Left lobe of liver (tissue), 2 donors: ENCODE data around the gene PDIA5. TPM values are rescaled to one million over a fixed set of nuclear protein-coding genes. Genes with fewer than 3 reads are reported as not detected.

Experiments used
- ATAC-seq: fragments of 200-7000 bp; cut with Tn5 transposase; one replicate; pipeline ENCODE4 v1.9.1; 2020; ENCODE audit warnings: mild to moderate bottlenecking, moderate library complexity
- DNase-seq: peaks from one replicate; pipeline ENCODE4 v3.0.0-alpha.2; 2020; ENCODE audit warnings: low spot score
- total RNA-seq: library from RNA; stranded (reverse); gene quantifications from one replicate; pipeline ENCODE4 v1.2.1, GENCODE V29; 2021
- donor health status: DM: no; HTN: no; CAD: no; lungs with moderate emphysema.
- donor health status: DM: no; HTN: yes; CAD: no.

PDIA5 gene
- total RNA-seq, 1 donor from 2014 or later, result 55.0 TPM

DNA sequence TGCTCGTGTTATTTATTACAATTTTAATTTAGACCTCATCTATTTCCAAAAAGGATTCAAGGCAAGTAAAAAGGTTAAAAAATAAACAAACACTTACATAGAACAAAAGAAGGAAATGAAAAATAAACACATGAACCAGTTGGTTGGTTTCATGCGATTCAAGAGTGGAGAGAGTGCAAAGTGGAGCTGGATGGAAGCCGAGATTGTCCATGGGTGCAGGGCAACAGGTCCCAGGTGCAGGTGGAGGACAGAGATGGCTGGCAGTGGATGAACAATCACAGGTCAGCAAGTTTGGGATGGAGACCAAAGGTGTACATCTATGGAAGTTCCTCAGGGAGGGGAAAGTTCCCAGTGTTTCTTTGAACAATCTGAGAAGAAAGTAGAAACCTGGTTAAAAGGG, 27.6 kb upstream of the PDIA5 start:
- DNase-seq (peak; percentile 60), ATAC-seq (peak; percentile 82)

DNA sequence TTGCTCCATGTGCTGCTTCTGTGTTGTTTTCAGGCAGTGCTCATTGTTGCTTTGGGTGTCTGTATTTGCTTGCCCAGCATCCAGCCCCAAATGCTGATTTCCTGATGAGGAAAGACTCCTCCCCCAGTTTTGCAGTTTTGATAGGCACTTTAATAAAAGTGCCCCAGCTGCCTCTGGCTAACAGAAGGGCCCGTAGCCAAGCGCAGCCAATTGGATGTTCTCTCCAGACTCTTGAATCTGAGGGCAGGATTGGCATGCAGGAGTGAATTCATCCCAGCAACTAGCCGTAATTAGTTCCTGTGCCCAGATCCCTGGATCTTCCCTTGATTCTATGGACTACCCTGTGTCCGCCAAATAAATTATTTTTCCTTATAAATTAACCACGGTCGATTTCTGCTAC, 24.4 kb upstream of the PDIA5 start:
- ATAC-seq, result no peak
- DNase-seq, result no peak

DNA sequence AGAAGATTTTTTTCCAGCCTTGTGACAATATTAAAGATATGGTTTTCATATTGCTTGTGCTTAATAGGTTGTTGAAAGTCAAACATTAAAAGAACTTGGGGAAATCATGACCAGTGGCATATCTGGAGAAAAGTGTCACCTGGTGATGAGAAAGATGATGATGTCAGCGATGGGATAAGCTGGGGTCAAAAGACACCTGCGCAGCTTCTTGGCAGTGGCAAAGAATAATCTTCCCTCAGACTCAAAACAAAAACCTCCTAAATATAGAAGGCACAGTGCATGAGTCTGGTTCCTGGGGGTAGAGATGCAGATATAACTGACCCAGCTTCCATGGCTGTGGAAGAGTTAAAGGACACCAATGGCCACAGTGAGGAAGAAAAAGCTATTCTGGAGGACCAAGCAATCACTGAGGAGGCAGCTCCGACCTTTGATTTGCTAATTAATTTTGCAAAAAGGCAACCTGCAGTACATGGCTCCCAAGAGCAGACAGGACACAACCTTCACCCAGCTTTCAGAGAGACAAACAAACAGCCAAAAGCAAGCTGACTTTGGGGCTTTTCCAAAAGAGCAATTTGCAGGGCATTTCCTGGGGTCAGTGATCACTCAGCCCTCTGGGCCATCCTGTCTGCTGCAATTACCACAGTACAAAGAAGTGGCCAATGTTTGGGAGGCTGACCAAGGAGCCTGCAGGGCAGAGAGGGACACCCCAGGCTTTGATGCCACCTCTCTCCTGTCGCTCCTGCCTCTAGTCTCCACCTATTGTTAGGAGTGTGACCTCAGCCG, 21.7 kb upstream of the PDIA5 start:
- DNase-seq, result peak; percentile 87
- peak; percentile 93 for ATAC-seq

DNA sequence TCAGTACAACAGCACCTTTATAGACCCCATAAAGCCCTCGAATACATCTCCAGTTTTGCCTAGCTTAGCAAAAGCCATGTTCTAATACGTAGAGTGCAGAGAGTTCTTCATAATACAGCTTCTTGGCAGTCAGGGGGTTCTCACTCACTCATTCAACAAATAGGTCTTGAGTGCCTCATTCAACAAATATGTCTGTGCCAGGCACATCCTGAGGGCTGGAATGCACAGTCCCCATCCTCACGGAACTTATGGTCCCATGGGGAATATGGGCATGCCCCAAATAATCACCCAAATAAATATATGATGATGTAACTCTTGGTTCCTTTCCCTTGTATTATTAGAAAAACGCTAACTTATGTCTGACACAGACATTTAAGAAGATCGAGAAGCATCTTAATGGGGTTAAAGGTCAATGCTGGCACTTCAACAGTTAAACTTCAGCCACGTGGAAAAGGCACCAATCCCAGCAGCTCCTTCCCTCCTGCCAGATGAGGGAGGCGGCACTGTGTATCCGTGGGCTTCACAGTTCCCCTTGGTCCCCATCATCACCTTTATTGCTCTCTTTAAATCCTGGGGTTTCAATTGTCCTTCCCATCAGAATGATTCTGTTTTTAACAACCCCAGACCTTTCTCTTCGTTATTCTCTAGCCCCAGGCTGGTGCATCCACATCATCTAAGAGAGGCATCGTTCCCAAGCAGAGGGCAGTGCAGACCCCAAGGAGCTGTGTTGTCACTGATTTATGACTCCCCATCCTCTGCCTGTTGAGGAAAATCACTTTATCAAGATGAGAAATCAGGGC, 20.4 kb upstream of the PDIA5 start:
- ATAC-seq, result no peak

GRCh38 chr3:123047062-123047319, 19.8 kb upstream of the PDIA5 start:
- DNase-seq (no peak), ATAC-seq (no peak)

More for the DNA sequence above, 20.4 kb upstream of the PDIA5 start:
- DNase-seq, result no peak

DNA sequence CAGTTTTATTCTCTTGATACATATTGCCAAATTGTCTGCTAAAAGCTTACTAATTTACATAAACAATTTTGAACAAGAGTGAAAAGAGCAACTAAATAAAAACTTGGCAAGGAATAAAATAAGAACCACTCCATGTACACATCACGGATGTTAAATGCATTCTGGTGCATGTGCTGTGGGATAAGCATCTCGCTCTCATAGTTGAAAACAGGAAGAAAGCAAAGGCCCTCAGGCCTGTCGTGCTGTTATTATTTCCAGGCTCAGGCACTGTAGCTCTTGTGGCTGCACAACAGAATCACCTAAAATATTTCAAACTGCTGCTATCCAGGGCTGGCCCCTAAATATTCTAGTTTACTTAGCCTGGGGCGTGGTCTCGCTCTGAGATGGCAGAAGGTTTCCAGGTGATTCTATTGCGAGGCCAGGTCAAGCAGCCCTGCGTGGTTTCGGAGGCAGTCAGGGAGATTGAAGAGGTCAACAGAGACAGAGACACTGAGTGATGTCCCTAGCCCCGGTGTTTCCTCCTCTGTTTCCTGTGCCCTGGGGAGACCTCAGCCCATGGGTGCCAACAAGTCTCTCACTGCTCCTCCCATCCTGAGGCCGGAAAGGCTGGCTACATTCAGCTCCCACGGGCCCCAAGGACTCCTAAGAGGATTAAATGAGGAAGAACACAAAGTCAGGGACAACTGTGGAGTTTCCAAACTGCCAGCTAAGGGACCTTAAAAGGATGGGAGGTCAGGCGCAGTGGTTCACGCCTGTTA, 18.2 kb upstream of the PDIA5 start:
- ATAC-seq (peak; percentile 33), DNase-seq (no peak)

- ATAC-seq (no peak), DNase-seq (no peak)
Measured at GRCh38 chr3:123050666-123051065, 16.2 kb upstream of the PDIA5 start.

GRCh38 chr3:123053107-123053506, 13.7 kb upstream of the PDIA5 start:
- ATAC-seq (no peak), DNase-seq (no peak)

DNA sequence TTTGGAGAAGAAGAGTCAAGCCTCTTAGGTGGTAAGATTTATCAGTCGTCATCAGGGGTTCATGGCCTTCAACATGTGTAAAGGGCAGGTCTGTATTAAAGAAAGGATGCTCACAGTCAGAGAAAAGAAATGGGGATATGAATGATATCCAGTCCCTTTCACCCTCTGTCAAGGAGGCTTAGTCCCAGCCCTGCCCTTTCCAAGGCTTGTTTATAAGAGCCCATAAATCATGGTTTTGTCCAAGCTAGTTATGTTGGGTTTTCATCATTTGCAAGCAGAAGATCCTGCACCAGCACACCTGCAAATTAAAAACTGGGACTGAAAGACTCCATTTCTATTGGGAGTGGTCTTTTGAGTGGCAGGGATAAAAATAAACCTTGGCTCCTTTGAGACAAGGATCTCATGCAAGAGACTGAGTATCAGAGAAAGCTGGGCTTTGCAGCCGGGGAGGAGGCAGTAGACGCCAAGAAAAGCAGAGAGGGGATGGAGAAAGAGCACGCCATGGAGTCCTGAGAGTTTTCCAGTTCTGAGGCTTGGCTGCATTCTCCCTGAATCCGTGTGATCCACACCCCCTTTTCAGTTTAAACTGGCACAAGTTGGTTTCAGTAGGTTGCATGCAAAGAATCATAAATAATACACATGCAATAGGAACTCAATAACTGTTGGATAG, 12.6 kb upstream of the PDIA5 start:
- ATAC-seq (no peak), DNase-seq (no peak)

- DNase-seq (no peak), ATAC-seq (no peak)
Measured at GRCh38 chr3:123054931-123055330, 11.9 kb upstream of the PDIA5 start.

DNA sequence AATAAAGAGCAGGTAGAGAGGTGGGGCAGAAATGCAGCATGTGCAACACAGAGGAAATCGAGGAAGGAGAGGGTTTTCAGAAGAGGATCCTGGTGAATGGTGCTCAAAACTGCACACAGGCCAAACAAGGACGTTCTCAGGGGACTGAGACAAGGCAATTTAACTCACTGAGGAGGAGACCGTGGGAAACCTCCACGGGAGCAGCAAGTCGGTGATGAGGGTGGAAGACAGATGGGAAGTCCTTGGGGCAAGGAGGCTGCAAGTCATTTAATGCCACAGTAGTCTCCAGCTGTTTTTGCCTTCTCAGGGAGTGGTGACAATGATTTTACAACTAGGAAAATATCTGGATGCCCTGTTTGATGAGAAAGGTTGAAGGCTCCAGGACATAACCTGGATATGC, 11.5 kb upstream of the PDIA5 start:
- ATAC-seq (no peak), DNase-seq (no peak)

GRCh38 chr3:123058505-123058904, 8.3 kb upstream of the PDIA5 start:
- ATAC-seq (peak; percentile 74), DNase-seq (no peak)

DNA sequence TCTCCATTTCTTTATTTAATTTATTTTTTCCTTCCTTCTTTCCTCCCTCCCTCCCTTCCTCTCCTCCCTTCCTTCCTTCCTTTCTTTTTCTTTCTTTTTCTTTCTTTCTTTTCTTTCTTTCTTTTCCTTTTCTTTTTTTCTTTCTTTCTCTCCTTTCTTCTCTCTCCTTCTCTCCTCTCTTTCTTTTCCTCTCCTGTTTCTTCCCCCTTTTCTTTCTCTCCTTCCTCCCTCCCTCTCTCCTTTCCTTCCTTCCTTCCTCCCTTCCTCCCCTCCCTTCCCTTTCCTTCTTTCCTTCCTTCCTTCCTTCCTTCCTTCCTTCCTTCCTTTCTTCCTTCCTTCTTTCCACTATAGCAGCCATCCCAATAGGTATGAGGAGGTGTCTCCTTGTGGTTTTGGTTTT, 6.8 kb upstream of the PDIA5 start:
- ATAC-seq (no peak), DNase-seq (no peak)

DNA sequence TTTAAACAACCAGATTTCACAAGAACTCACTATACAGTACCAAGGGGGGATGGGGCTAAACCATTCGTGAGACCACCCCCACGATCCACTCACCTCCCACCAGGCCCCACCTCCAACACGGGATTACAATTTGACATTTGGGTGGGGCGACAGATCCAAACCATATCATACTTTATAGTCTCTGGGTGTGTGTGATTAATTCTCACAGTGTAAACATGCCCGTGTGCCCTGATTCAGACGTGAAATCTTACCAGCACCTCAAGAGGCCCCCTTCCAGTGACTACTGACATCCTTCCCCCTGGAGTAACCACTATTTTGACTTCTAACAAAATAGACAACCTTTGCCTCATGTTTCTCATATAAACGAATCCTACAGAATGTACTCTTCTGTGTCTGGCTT, 5.0 kb upstream of the PDIA5 start:
- ATAC-seq, result no peak
- DNase-seq, result no peak

GRCh38 chr3:123063034-123063433, 3.8 kb upstream of the PDIA5 start:
- DNase-seq (no peak), ATAC-seq (no peak)

- DNase-seq, result no peak
Measured at GRCh38 chr3:123064506-123064905, 2.3 kb upstream of the PDIA5 start.

GRCh38 chr3:123064914-123065313, 1.9 kb upstream of the PDIA5 start:
- ATAC-seq (no peak), DNase-seq (no peak)

More at GRCh38 chr3:123064506-123064905, 2.3 kb upstream of the PDIA5 start:
- no peak for ATAC-seq

GRCh38 chr3:123066599-123066895, 278 bp upstream of the PDIA5 start:
- ATAC-seq (peak; percentile 0), DNase-seq (no peak)

DNA sequence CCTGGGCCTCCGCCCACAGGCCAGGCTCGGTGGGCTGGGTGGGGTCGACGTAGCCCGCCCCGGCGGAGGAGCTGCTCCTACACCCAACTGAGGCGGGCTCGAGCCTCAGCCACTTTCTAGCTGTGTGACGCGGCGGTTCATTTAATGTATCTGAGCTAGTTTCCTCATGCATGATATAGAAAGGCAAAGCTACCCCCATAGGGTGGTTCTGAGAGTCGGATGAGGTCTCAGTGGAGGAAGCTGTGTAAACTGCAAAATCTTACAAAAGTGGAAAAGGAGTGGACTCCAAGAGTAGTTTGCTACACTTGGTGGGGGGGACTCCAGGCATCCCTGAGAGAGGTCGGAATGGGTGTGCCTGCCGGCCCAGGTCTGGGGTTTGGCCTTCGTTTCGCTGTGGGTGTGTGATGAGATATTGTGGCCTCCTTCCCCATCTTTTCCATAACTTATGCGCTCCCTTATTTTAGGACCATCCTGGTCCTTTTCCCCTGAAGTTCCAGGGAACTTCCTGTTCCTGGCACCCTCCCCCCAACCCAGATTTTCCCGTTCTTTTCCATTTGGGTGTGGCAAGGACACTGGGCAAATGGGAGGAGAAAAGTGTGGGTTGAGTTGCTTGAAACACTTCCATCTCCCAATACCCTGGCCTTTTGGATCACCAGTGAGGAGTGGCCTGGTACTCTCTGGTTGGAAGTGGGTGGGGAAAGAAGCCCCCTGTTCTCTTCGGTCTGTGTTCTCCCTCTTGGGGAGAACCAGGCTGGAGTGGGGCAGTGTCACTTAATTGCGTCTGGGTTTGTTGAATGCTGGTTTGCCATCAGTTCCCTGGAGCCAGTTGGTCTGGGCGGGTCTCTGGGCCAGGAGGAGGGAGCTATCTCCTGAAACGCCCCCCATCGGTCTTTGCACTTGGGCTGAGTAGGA, 1.1 kb downstream of the PDIA5 start:
- ATAC-seq (peak; percentile 61), DNase-seq (no peak)

- ATAC-seq (peak; percentile 53), DNase-seq (peak; percentile 89)
Measured at GRCh38 chr3:123068601-123069381, 2.0 kb downstream of the PDIA5 start.
